ENCODE data around the gene NEB.

NEB gene

GRCh38 chr2:151459358-151459757 lies 274.9 kb downstream of the NEB start:
- no peak overlapping the region for H3K4me2 ChIP-seq (ENCODE audit: low read depth, low read length)
- no peak overlapping the region for H3K4me3 ChIP-seq (ENCODE audit: low read length)
- no peak overlapping the region for H2AFZ ChIP-seq (ENCODE audit: low read length)
- H3F3A ChIP-seq (ENCODE audit: insufficient read depth, low read length) = no peaks in the 10 kb centered on the region
- H4K20me1 ChIP-seq (ENCODE audit: insufficient read depth, low read length) = 0 out of 2 replicates have a peak, but pooled peaks cover 4% of the 10 kb centered on the region
- H3K27ac ChIP-seq (ENCODE audit: low read length) = no peak overlapping the region
- no peaks in the 10 kb centered on the region for H3K4me1 ChIP-seq (ENCODE audit: low read length)
- H3K9me2 ChIP-seq (replicated peaks; ENCODE audit: insufficient read depth, low read length) = no peaks in the 10 kb centered on the region
- DNase-seq = no peak
- no peaks in the 10 kb centered on the region for H3K9me3 ChIP-seq (replicated peaks; ENCODE audit: insufficient read depth, low read length)
- TF ChIP-seq CTCF (IDR thresholded peaks at IDR 0.05; ENCODE audit: low read length) (no peak), EZH2phosphoT487 (IDR thresholded peaks at IDR 0.05; ENCODE audit: low read length) (no peak), EZH2 (optimal IDR thresholded peaks at IDR 0.05; ENCODE audit: low read depth, low read length) (no peak)
- peaks cover 20% of the 10 kb centered on the region for H3K36me3 ChIP-seq (replicated peaks; ENCODE audit: insufficient read depth, low read length)
- no peak overlapping the region for H3K9ac ChIP-seq (ENCODE audit: low read length)
- H3K27me3 ChIP-seq (replicated peaks; ENCODE audit: insufficient read depth, low read length) = no peaks in the 10 kb centered on the region
- H3K79me2 ChIP-seq (ENCODE audit: low read length) = no peaks in the 10 kb centered on the region

GRCh38 chr2:151439127-151439526 lies 295.1 kb downstream of the NEB start:
- Histone ChIP-seq H3K4me1 (ENCODE audit: low read length) (no peaks in the 10 kb centered on the region), H3K27me3 (replicated peaks; ENCODE audit: insufficient read depth, low read length) (no peaks in the 10 kb centered on the region), H3K9me2 (replicated peaks; ENCODE audit: insufficient read depth, low read length) (no peaks in the 10 kb centered on the region), H2AFZ (ENCODE audit: low read length) (no peak overlapping the region), H3K79me2 (ENCODE audit: low read length) (peaks cover 18% of the 10 kb centered on the region; the same call in 1 of the 2 replicates), H3K9ac (ENCODE audit: low read length) (no peak overlapping the region), H3K36me3 (replicated peaks; ENCODE audit: insufficient read depth, low read length) (peaks cover 24% of the 10 kb centered on the region), H3F3A (ENCODE audit: insufficient read depth, low read length) (0 out of 2 replicates have a peak, but pooled peaks cover 3% of the 10 kb centered on the region), H3K4me2 (ENCODE audit: low read depth, low read length) (no peak overlapping the region), H4K20me1 (ENCODE audit: insufficient read depth, low read length) (no peaks in the 10 kb centered on the region; the same call in 1 of the 2 replicates), H3K9me3 (replicated peaks; ENCODE audit: insufficient read depth, low read length) (no peaks in the 10 kb centered on the region), H3K4me3 (ENCODE audit: low read length) (no peak overlapping the region), H3K27ac (ENCODE audit: low read length) (no peak overlapping the region)
- DNase-seq = no peak
- TF ChIP-seq EZH2 (optimal IDR thresholded peaks at IDR 0.05; ENCODE audit: low read depth, low read length) (no peak), CTCF (IDR thresholded peaks at IDR 0.05; ENCODE audit: low read length) (no peak), EZH2phosphoT487 (IDR thresholded peaks at IDR 0.05; ENCODE audit: low read length) (no peak)

GRCh38 chr2:151438506-151438905 lies 295.8 kb downstream of the NEB start:
- Histone ChIP-seq H3K27ac (ENCODE audit: low read length) (no peak overlapping the region), H3K4me1 (ENCODE audit: low read length) (no peaks in the 10 kb centered on the region), H3K4me3 (ENCODE audit: low read length) (no peak overlapping the region), H4K20me1 (ENCODE audit: insufficient read depth, low read length) (no peaks in the 10 kb centered on the region; the same call in 1 of the 2 replicates), H2AFZ (ENCODE audit: low read length) (no peak overlapping the region), H3K4me2 (ENCODE audit: low read depth, low read length) (no peak overlapping the region), H3F3A (ENCODE audit: insufficient read depth, low read length) (0 out of 2 replicates have a peak, but pooled peaks cover 3% of the 10 kb centered on the region), H3K9me2 (replicated peaks; ENCODE audit: insufficient read depth, low read length) (no peaks in the 10 kb centered on the region), H3K27me3 (replicated peaks; ENCODE audit: insufficient read depth, low read length) (no peaks in the 10 kb centered on the region), H3K9me3 (replicated peaks; ENCODE audit: insufficient read depth, low read length) (no peaks in the 10 kb centered on the region), H3K79me2 (ENCODE audit: low read length) (peaks cover 16% of the 10 kb centered on the region; the same call in 1 of the 2 replicates), H3K36me3 (replicated peaks; ENCODE audit: insufficient read depth, low read length) (peaks cover 24% of the 10 kb centered on the region), H3K9ac (ENCODE audit: low read length) (no peak overlapping the region)
- DNase-seq = no peak
- TF ChIP-seq EZH2phosphoT487 (IDR thresholded peaks at IDR 0.05; ENCODE audit: low read length) (no peak), EZH2 (optimal IDR thresholded peaks at IDR 0.05; ENCODE audit: low read depth, low read length) (no peak), CTCF (IDR thresholded peaks at IDR 0.05; ENCODE audit: low read length) (no peak)

All from MM.1S (cell line).